HG03565 (cell line): ENCODE results near the gene ARG2.

Experiments used
- ATAC-seq: cut with Tn5 transposase; IDR thresholded peaks from one replicate; pipeline ENCODE4 v1.9.1; 2021; ENCODE audit warnings: mild to moderate bottlenecking, moderate library complexity; ENCODE audit not compliant: unreplicated experiment

Gene ARG2

GRCh38 chr14:67619446-67620216, at the start of gene ARG2:
ARG2 (plus strand) TSS chr14:67619920; CDS start chr14:67619978, 58 bp downstream.
- ATAC-seq = peak; percentile 81

GRCh38 chr14:67570453-67570852, 49.3 kb upstream of the ARG2 start:
- no peak for ATAC-seq

- ATAC-seq = no peak
Measured at GRCh38 chr14:67571275-67571990, 48.3 kb upstream of the ARG2 start.

DNA sequence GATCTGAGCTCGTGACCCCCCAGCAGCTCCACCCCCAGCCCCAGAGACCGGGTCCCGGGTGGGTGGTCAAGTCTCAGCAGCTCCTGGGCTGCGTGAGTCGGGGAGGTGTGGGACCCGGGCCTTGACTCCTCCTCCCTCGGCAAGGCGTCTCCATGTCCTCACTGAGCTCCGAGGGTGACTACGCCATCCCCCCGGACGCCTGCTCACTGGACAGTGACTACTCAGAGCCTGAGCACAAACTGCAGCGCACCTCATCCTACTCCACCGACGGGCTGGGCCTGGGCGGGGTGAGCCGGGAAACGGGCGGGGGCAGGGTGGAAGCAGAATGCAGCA, 47.8 kb upstream of the ARG2 start:
- no peak for ATAC-seq

GRCh38 chr14:67572608-67573007, 47.1 kb upstream of the ARG2 start:
- no peak for ATAC-seq

DNA sequence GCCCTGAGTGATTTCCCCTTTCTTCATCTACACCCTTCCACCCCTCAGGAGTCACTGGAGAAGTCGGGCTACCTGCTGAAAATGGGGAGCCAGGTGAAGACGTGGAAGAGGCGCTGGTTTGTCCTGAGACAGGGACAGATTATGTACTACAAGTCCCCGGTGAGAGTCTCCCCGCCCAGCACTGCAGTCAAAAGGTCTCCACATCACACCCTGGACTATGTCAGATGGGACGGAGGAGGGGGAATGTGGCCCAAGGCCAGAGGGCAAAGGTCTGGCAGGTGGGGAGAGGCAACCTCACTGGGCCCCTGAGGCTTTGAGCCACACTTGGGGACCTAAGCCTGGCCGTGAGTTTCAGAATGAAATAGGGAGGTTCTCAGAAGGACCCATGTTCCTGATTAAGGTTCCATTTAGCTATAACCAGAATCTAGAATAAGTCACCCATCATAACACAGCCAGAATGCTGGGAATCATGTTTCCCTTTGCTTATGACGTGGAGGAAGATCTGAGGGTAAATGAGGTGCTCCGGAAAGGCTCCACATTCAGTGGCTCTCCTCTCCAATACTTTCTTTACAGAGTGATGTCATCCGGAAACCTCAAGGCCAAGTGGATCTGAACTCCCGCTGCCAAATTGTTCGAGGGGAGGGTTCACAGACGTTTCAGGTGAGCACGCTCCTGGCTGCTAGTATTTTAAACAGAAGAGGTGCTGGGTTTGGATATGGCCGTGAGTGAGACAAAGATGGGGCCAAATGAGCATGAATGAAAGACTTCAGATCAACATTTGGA, 46.3 kb upstream of the ARG2 start:
- ATAC-seq = no peak

GRCh38 chr14:67574156-67574555, 45.6 kb upstream of the ARG2 start:
- no peak for ATAC-seq

DNA sequence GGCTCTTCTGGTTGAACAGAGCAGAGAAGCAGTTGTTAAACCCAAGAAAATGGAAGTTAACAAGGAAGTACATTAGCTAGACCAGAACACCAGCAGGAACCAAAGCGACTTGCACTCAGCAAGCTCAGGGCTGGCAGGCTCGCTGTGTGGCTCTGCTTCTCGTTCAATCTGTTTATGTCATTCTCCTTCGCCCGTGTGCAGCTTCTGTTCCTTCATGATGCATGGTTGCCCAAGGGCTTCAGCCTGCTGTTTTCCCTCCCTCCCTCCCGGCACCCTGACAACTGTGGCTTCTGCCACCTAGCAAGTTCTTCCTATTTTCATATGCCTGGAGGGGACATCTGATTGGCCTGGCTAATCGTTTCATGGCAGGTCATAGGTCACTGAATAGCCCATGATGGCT, 44.9 kb upstream of the ARG2 start:
- no peak for ATAC-seq

GRCh38 chr14:67575684-67576083, 44.0 kb upstream of the ARG2 start:
- no peak for ATAC-seq

GRCh38 chr14:67576216-67576955, 43.3 kb upstream of the ARG2 start:
- no peak for ATAC-seq

- ATAC-seq = no peak
Measured at GRCh38 chr14:67577181-67577808, 42.4 kb upstream of the ARG2 start.

GRCh38 chr14:67577909-67578749, 41.6 kb upstream of the ARG2 start:
- no peak for ATAC-seq

DNA sequence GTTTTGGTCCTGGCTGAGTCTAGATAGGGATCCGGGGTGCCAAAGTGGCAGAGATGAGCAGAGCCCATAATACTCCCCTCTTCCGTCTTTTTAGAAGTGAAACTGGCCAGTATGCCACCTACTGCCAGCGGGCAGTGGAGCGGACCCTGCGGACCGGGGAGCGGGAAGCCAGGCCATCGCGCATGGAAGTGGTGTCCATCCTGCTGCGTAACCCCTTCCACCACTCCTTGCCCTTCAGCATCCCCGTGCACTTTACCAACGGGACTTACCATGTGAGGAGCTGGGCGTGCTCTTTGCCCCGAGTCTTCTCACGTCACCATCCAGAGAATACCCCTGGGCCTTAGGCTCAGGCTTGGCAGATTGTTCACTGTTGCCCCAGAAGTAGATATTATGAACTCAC, 40.7 kb upstream of the ARG2 start:
- no peak for ATAC-seq

GRCh38 chr14:67579636-67580035, 40.1 kb upstream of the ARG2 start:
- no peak for ATAC-seq

- ATAC-seq = no peak
Measured at GRCh38 chr14:67580336-67581171, 39.2 kb upstream of the ARG2 start.

GRCh38 chr14:67581643-67582042, 38.1 kb upstream of the ARG2 start:
- ATAC-seq = no peak

DNA sequence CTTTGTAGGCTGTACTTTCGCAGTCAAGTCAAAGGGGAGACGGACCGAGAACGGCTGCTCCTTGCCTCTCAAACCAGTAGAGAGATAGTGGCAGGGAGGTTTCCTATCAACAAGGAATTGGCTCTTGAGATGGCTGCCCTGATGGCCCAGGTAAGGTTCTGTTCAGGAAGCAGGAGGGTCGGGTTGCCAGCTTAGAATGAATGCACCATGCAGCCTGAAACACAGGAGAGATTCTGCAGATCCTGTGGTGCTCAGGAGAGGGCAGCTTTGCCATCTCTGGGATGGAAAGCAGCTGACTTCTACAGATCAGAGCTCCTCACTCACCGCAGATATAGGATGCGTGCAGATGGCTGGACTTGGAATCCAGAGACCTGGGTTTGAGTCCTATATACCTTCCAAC, 37.7 kb upstream of the ARG2 start:
- ATAC-seq = no peak

DNA sequence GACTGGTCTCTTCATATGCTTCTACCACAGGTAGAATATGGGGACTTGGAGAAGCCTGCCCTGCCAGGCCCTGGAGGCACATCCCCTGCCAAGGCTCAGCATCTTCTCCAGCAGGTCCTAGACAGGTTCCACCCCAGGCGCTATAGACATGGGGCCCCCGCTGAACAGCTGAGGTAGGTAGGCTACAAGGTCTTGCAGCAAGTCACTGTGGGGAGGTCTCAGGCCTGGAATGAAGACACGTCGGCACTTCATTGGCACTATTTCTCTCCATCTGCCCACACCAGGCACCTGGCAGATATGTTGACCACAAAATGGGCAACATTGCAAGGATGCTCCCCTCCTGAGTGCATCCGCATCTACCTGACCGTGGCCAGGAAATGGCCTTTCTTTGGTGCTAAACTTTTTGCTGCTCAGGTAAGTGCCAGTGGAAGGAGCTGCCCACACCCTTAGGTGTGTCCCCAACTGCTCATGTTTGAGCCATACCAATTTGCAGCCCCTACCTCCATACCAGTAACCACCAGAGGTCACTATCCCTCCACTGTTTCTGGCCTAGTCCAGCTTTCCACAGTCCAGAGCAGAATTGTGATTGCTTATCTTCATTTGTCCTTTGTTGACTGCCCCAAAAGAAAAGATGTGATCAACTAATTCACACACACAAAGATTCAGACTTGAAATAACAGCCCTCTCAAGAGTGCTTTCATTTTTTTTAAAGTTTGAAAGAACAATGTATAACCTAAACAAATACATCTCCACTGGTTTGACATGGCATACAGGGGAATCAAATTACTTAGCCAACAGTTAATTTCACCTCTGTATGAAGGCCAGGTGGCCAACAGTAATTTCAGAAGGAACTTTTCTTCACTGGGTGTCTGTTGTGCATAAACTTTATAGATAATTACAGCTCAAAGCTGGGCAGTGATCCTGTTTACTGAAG, 35.7 kb upstream of the ARG2 start:
- no peak for ATAC-seq
